Spleen (tissue), 7 donors: ENCODE data around the gene ANKRD44.

Experiments
- POLR2AphosphoS5 ChIP-seq, 3 donors: sonication (generic); formaldehyde crosslinking; IDR thresholded peaks; one replicate each; pipeline ENCODE4 v1.5.1; 2017; ENCODE audit warnings: antibody characterized with exemption in 3 of 3
- TF ChIP-seq, protein P1 (sequence below), 11 experiments: fragments of 200-600 bp in 7 of 11; fragments of 450-650 bp in 4 of 11; sonication (generic) in 4 of 11; IDR thresholded peaks in 8 of 11; conservative IDR thresholded peaks in 3 of 11; 1 replicate in 7 of 11; 2 replicates in 4 of 11; pipeline versions ENCODE4 v1.4.0 to v1.8.0; 2016 to 2021; ENCODE audit warnings: antibody characterized with exemption in 11 of 11, inconsistent platforms in 4 of 11, mild to moderate bottlenecking in 1 of 11
- donor health status: DM: no; HTN: no; CAD: no; lungs with moderate emphysema.
- donor health status: DM: no; HTN: no; CAD: no.
- donor health status: DM: no; HTN: no; CAD: no.

DNA sequence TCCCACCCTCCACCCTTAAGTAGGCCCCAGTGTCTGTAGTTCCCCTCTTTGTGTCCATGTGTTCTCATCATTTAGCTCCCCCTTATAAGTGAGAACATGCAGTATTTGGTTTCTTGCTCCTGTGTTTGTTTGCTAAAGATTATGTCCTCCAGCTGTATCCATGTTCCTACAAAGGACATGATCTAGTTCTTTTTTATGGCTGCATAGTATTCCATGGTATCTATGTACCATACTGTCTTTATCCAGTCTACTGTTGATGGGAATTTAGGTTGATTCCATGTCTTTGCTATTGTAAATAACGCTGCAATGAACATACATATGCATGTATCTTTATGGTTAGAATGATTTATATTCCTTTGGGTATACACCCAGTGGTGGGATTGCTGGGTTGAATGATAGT, 233.9 kb downstream of the ANKRD44 start:
- TF ChIP-seq, protein P1, sequence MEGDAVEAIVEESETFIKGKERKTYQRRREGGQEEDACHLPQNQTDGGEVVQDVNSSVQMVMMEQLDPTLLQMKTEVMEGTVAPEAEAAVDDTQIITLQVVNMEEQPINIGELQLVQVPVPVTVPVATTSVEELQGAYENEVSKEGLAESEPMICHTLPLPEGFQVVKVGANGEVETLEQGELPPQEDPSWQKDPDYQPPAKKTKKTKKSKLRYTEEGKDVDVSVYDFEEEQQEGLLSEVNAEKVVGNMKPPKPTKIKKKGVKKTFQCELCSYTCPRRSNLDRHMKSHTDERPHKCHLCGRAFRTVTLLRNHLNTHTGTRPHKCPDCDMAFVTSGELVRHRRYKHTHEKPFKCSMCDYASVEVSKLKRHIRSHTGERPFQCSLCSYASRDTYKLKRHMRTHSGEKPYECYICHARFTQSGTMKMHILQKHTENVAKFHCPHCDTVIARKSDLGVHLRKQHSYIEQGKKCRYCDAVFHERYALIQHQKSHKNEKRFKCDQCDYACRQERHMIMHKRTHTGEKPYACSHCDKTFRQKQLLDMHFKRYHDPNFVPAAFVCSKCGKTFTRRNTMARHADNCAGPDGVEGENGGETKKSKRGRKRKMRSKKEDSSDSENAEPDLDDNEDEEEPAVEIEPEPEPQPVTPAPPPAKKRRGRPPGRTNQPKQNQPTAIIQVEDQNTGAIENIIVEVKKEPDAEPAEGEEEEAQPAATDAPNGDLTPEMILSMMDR (IDR thresholded peaks at IDR 0.05 in 8 of 11, conservative IDR thresholded peaks at IDR 0.05 in 3 of 11): no peak
- TF ChIP-seq POLR2AphosphoS5 (IDR thresholded peaks at IDR 0.05): no peak
